T-helper 17 cell (primary cell): ENCODE data around the gene ABI2. TPM values are rescaled to one million over a fixed set of nuclear protein-coding genes. Genes with fewer than 3 reads are reported as not detected.

Experiments
- ATAC-seq: fragments of 150-1000 bp; cut with Tn5 transposase; 2 replicates; pipeline ENCODE4 v1.10.0; 2021; ENCODE audit warnings: mild to moderate bottlenecking, moderate library complexity
- DNase-seq, 3 donors: peaks; one replicate each; pipeline versions ENCODE4 v3.0.0 to v3.0.0-alpha.2; 2020 to 2021
- H3K9me3 ChIP-seq: one replicate; pipeline ENCODE4 v1.7.0; 2013; ENCODE audit warnings: low read length, mild to moderate bottlenecking; ENCODE audit not compliant: control insufficient read depth, poor library complexity, severe bottlenecking
- H3K27ac Mint-ChIP-seq: one replicate; pipeline ENCODE4 v1.8.0; 2022; ENCODE audit warnings: mild to moderate bottlenecking, moderate library complexity, mixed read lengths
- H3K27me3 Mint-ChIP-seq: one replicate; pipeline ENCODE4 v1.8.0; 2022; ENCODE audit warnings: mixed read lengths
- H3K36me3 Mint-ChIP-seq: one replicate; pipeline ENCODE4 v1.8.0; 2022; ENCODE audit warnings: low read depth, mixed read lengths
- H3K4me1 Mint-ChIP-seq: one replicate; pipeline ENCODE4 v1.8.0; 2022; ENCODE audit warnings: mild to moderate bottlenecking, mixed read lengths
- H3K4me3 Mint-ChIP-seq: one replicate; pipeline ENCODE4 v1.8.0; 2022; ENCODE audit warnings: mild to moderate bottlenecking, moderate library complexity, mixed read lengths
- total RNA-seq, 4 donors: library from RNA in 2 of 4; stranded (reverse) in 2 of 4; gene quantifications; one replicate each; pipeline ENCODE4 v1.2.3 and lab custom pipeline; 2022 to 2026

The ABI2 gene
- total RNA-seq, 2 donors from 2014 or later = 17.4 to 25.2 TPM

DNA sequence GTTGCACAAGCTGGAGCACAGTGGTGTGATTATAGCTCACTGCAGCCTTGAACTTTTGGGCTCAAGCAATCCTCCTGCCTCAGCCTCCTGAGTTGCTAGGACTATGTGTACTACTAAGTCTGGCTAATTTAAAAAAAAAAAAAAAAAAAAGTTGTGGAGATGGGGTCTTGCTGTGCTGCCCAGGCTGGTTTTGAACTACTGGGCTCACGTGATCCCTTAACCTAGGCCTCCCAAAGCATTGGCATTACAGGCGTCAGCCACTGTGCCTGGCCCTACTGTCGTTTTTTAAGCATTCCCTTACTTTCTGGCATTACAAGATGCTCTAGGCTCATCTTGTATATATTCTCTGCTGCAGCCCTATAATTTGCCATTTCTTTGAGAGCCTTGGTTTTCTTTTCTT lies 118.6 kb downstream of the ABI2 start:
- DNase-seq = no peak
- H3K9me3 ChIP-seq = no peaks in the 10 kb centered on the region
- H3K4me3 Mint-ChIP-seq = no peak overlapping the region
- H3K27me3 Mint-ChIP-seq = no peaks in the 10 kb centered on the region
- no peak overlapping the region for H3K27ac Mint-ChIP-seq
- ATAC-seq = no peak
- H3K36me3 Mint-ChIP-seq = peaks cover 3% of the 10 kb centered on the region
- peaks cover 4% of the 10 kb centered on the region for H3K4me1 Mint-ChIP-seq

DNA sequence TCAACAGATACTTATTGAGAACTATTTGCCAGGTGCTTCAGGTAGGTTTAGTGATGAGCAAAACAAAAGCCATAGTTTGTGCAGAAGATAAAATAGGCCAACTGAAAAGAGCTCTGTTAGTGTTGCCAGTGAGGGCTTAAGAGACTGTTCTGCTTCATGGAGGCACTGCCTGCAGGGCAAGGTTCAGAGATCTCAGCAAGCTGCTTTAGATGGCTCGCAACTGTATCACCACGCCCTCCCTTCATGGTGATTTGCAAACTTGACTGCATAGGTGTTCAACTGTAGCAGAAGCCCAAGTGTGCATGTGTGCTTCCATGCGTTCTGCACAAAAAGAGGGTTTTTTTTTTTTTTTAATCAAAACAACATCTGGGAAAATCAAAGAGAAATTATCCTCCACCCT lies 122.4 kb downstream of the ABI2 start:
- H3K27ac Mint-ChIP-seq = no peak overlapping the region
- no peak overlapping the region for H3K4me3 Mint-ChIP-seq
- peaks cover 4% of the 10 kb centered on the region for H3K4me1 Mint-ChIP-seq
- H3K36me3 Mint-ChIP-seq = peaks cover 3% of the 10 kb centered on the region
- H3K27me3 Mint-ChIP-seq = no peaks in the 10 kb centered on the region
- ATAC-seq (no peak), DNase-seq (no peak)
- no peaks in the 10 kb centered on the region for H3K9me3 ChIP-seq

DNA sequence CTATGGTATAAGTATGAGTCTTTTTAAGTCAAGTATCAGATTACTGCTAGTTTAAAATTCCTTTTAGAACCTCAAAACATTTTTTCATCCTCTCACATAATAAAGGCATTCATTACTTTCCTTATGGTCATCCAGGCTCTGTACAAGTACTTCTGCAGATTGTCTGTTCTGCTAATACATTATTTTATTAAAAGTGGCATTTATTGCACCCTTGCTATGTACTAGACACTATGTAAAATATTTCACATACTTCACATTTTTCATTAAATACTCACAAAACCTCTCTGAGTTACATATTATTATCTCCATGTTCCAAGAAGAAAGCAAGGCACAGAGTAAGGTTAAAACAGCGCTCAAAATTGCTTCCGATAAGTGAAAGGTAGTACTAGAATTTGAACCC lies 122.8 kb downstream of the ABI2 start:
- H3K27me3 Mint-ChIP-seq = no peaks in the 10 kb centered on the region

DNA sequence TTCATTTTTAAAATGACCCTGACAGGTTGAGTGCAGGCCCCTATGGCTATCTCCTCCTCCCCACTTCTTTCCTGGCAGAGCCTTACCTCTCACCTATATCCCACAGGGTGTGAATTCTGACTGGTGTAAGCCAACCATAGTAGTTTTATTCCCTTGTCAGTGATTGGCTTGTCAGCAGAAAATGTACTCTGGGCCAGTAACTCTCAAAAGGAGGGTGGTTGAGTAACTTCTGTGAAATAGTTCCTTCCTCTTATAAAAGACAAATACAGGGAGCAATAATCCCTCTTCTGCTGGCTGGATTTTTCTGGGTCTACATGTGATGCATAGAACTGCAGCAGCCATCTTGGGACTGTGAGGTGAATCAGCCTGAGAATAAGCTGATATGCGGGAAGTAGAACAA lies 123.5 kb downstream of the ABI2 start:
- peak overlapping the region; percentile 32 for H3K27ac Mint-ChIP-seq
- no peak for ATAC-seq
- no peak for DNase-seq
- no peaks in the 10 kb centered on the region for H3K4me1 Mint-ChIP-seq
- H3K4me3 Mint-ChIP-seq = no peak overlapping the region
- H3K36me3 Mint-ChIP-seq = no peaks in the 10 kb centered on the region
- H3K9me3 ChIP-seq = no peaks in the 10 kb centered on the region
- no peaks in the 10 kb centered on the region for H3K27me3 Mint-ChIP-seq

More for the DNA sequence above, 122.8 kb downstream of the ABI2 start:
- peaks cover 2% of the 10 kb centered on the region for H3K4me1 Mint-ChIP-seq
- H3K27ac Mint-ChIP-seq = no peak overlapping the region
- H3K36me3 Mint-ChIP-seq = peaks cover 2% of the 10 kb centered on the region
- ATAC-seq = no peak
- no peak for DNase-seq
- H3K4me3 Mint-ChIP-seq = no peak overlapping the region
- H3K9me3 ChIP-seq = no peaks in the 10 kb centered on the region

DNA sequence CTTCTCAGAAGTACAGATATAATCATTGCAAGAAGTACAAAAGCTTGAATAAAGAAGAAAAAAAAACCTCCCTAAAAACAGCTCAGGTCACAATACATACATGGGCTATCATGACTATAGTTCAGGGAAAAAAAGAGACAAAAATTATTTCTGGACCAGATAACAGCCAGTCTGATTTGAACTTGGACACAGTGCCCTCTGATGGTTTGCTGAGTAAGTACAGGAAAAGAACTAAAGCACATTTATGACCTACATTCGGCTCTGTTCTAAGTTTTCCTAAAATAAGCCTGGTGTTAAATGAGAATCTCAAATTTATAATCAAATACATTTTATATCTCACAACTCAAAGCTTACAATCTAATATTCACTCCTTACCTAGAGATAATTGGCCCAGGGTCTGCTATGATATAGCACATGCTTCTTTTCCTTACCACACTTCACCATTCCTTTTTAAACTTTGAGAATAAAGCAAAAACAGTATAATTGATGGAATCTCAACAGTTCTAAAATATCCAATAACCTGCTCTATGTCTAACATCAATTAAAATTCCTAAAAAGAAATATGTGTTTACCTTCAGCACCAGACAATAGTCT lies 125.8 kb downstream of the ABI2 start:
- DNase-seq (peak in 1 of 3 donors; percentile 6), ATAC-seq (peak; percentile 70)
- H3K4me3 Mint-ChIP-seq = no peak overlapping the region
- H3K9me3 ChIP-seq = no peaks in the 10 kb centered on the region
- no peaks in the 10 kb centered on the region for H3K4me1 Mint-ChIP-seq
- H3K36me3 Mint-ChIP-seq = no peaks in the 10 kb centered on the region
- no peak overlapping the region for H3K27ac Mint-ChIP-seq
- H3K27me3 Mint-ChIP-seq = no peaks in the 10 kb centered on the region

DNA sequence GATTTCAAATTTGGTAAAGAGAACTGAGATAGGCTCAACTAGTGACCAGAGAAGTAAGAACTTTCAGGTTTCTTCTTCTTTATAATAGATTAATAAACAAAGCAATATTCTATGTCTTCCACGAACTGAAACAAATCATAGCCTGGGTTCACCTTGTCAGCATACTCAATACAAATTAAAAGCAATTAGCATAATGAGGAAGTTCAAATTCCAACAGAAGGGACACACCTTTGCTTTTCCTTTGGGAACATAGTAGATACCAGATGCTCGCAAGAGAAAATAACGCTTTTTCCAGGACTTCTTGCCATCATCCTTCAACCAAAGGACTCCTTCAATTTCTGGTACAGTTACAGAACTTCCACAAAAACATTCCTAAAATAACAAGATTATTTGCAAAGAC lies 127.0 kb downstream of the ABI2 start:
- H3K9me3 ChIP-seq = no peaks in the 10 kb centered on the region
- Mint-ChIP-seq H3K36me3 (no peaks in the 10 kb centered on the region), H3K27ac (no peak overlapping the region), H3K4me3 (no peak overlapping the region), H3K27me3 (no peaks in the 10 kb centered on the region), H3K4me1 (no peaks in the 10 kb centered on the region)
- no peak for DNase-seq
- ATAC-seq = no peak

DNA sequence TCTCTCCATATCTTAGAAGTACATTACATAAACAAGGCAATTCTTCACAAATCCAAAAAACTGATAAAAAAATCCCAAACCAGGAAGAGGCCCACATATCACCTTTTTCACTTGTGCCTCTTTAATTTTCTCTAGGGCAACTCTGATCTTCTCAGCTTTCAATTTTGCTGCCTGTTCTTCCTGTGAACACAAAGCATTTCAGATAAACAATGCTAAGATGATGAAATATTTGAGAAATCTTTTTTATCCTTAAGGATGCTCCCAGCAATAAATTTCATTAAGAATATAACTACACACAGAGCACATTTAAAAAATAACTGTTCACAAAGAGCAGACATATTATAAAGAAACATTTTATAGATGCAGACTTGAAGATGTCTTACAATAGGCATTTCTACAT lies 133.6 kb downstream of the ABI2 start:
- no peak overlapping the region for H3K4me3 Mint-ChIP-seq
- ATAC-seq = no peak
- H3K36me3 Mint-ChIP-seq = peaks cover 4% of the 10 kb centered on the region
- H3K27ac Mint-ChIP-seq = no peak overlapping the region
- DNase-seq = no peak
- no peaks in the 10 kb centered on the region for H3K4me1 Mint-ChIP-seq
- no peaks in the 10 kb centered on the region for H3K9me3 ChIP-seq
- H3K27me3 Mint-ChIP-seq = peaks cover 7% of the 10 kb centered on the region

DNA sequence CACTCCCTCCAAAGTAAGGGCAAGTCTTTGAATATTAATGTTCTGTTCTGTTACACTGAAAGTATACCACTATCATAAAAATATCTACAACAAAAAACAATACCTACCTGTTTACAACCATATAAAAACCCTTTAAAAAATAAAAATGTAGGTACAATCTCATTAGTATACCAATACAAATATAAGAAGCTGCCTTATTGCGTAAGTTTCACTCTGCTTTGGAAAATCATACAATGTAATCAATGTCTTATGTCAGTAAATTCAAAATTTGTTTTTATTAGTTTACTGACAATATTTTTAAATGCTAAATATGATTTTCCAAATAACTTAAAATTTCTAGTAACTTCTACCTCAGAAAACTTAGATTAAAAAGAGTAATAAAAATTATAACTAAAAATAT lies 134.1 kb downstream of the ABI2 start:
- DNase-seq (no peak), ATAC-seq (no peak)
- Mint-ChIP-seq H3K36me3 (peaks cover 4% of the 10 kb centered on the region), H3K27me3 (peaks cover 7% of the 10 kb centered on the region), H3K4me1 (no peaks in the 10 kb centered on the region), H3K4me3 (no peak overlapping the region), H3K27ac (no peak overlapping the region)
- H3K9me3 ChIP-seq = no peaks in the 10 kb centered on the region

DNA sequence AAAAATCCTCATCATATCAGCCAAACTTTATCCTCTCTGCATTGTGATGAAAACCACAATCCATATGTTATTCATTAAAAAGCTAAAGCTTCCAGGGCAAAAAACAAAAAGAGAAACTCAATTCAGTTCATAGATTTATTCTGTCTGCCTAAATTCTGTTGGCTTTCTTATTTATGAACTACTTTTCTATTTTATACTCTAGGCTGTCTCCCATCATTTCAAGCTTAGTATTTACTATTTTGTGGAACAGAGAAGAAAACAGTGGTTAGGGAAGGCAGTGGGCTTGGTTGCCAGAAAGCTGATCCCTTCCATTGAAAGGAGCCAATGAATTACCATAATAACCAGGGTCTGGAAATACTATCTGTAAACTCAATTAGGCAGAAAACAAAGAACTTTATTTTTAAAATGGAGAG lies 135.1 kb downstream of the ABI2 start:
- no peak for DNase-seq
- H3K4me3 Mint-ChIP-seq = no peak overlapping the region
- no peak overlapping the region for H3K27ac Mint-ChIP-seq
- no peaks in the 10 kb centered on the region for H3K4me1 Mint-ChIP-seq
- no peaks in the 10 kb centered on the region for H3K9me3 ChIP-seq
- ATAC-seq = no peak
- H3K27me3 Mint-ChIP-seq = peaks cover 7% of the 10 kb centered on the region
- H3K36me3 Mint-ChIP-seq = peaks cover 4% of the 10 kb centered on the region

DNA sequence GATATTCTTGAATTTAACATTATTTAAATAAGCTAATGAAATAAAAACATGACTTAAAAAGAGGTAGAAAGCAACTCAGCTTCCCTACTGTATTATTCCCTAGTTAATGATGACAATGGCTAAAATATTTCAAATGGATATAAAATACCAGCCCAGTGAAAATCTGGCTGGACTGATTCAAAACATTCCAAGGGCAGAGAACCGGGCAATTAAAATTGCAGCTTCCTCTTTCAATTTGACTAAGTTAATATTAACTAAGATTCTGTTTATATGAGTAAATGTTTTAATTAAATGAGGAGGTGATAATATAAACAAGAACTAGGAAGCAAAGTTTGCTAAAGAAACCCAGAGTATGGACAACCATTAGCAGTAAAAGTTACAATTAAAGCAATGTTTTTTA lies 141.4 kb downstream of the ABI2 start:
- H3K9me3 ChIP-seq = no peaks in the 10 kb centered on the region
- H3K27me3 Mint-ChIP-seq = peaks cover 7% of the 10 kb centered on the region
- H3K4me3 Mint-ChIP-seq = no peak overlapping the region
- H3K36me3 Mint-ChIP-seq = peaks cover 4% of the 10 kb centered on the region
- H3K4me1 Mint-ChIP-seq = peaks cover 5% of the 10 kb centered on the region
- DNase-seq (no peak), ATAC-seq (no peak)
- no peak overlapping the region for H3K27ac Mint-ChIP-seq

DNA sequence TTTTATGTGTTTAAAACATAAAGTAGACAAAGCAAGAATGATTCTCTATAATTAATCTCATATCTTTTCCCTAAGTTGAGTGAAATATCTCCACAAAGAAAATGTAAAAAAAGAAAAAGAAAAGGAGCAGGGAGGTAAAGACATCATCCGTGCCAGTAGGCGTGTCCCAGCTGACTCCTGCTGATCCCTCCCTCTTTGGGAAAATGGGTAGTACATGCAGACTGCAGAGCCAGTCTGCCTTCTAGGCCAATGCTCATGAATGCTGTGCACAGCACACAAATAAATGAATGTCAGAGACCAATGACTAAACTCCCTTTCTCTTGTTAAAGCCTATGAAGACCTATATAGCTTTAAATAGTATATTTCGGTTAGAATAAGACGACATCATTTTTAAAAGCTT lies 142.2 kb downstream of the ABI2 start:
- Mint-ChIP-seq H3K27me3 (peaks cover 3% of the 10 kb centered on the region), H3K4me3 (no peak overlapping the region), H3K27ac (no peak overlapping the region), H3K4me1 (peaks cover 5% of the 10 kb centered on the region), H3K36me3 (peaks cover 1% of the 10 kb centered on the region)
- no peak for ATAC-seq
- H3K9me3 ChIP-seq = no peaks in the 10 kb centered on the region
- no peak for DNase-seq

DNA sequence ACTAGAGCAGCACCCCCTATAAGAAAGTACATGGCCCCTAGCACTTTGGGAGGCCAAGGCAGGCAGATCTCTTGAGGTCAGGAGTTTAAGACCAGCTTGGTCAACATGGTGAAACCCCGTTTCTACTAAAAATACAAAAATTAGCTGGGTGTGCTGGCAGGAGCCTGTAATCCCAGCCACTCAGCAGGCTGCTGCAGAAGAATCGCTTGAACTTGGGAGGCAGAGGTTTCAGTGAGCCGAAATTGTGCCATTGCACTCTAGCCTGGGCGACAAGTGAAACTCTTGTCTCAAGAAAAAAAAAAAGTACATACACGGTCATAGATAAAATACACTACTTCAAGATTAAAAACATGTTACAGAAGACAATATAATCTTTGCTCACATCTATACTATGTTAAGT lies 143.1 kb downstream of the ABI2 start:
- Mint-ChIP-seq H3K27me3 (no peaks in the 10 kb centered on the region), H3K4me3 (no peak overlapping the region), H3K4me1 (peaks cover 5% of the 10 kb centered on the region), H3K27ac (no peak overlapping the region), H3K36me3 (no peaks in the 10 kb centered on the region)
- no peak for DNase-seq
- no peaks in the 10 kb centered on the region for H3K9me3 ChIP-seq
- no peak for ATAC-seq

DNA sequence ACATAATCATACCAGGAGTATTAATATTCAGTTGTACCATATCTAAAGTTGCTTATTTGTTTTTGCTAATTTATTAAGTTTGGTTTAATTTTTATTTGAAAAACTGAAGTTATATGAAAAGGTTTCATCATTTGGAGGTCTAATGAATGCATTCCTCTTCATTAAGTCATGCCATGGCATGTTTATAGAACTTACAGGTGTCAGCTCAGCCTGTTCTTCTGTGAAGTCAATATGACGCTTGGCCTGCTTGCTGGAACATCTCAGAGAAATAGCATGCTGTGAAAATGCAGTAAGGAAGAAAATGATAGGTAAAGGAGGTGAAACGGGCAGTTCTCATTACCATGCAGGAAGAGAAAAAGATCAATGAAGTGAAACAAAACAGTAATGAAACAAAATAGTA lies 148.7 kb downstream of the ABI2 start:
- no peak overlapping the region for H3K4me3 Mint-ChIP-seq
- no peaks in the 10 kb centered on the region for H3K27me3 Mint-ChIP-seq
- H3K36me3 Mint-ChIP-seq = peaks cover 4% of the 10 kb centered on the region
- ATAC-seq = no peak
- DNase-seq = no peak
- peak overlapping the region; percentile 16 for H3K27ac Mint-ChIP-seq
- peaks cover 6% of the 10 kb centered on the region for H3K4me1 Mint-ChIP-seq
- H3K9me3 ChIP-seq = no peaks in the 10 kb centered on the region

DNA sequence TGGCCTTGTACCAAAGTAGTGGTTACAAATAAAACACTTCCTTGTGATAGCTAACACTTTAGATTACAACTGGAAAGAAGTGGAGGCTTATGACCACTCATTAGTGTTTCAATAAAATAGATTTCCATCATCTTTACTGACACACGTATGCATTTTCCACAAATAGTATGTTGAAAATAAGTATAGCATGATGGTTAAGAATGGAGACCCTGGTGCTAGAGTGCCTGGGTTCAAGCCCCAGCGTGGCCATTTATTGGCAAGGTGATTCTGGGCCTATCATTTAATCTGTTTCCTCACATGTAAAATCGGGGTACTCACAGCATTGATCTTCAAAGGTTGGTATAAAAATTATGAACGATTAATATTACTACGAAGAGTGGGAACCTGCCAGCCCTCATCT lies 152.4 kb downstream of the ABI2 start:
- H3K4me1 Mint-ChIP-seq = peaks cover 12% of the 10 kb centered on the region
- no peaks in the 10 kb centered on the region for H3K9me3 ChIP-seq
- H3K27ac Mint-ChIP-seq = no peak overlapping the region
- DNase-seq (no peak), ATAC-seq (no peak)
- no peaks in the 10 kb centered on the region for H3K27me3 Mint-ChIP-seq
- no peak overlapping the region for H3K4me3 Mint-ChIP-seq
- H3K36me3 Mint-ChIP-seq = peaks cover 8% of the 10 kb centered on the region
